Smooth muscle cell (in vitro differentiated cells): Measurements from ENCODE around the gene PDGFB. TPM values are rescaled to one million over a fixed set of nuclear protein-coding genes. Genes with fewer than 3 reads are reported as not detected.

Experiments used
- DNase-seq: peaks from one replicate; lab custom pipeline; 2025; ENCODE audit not compliant: unreplicated experiment; lab: John Stamatoyannopoulos, UW
- H2AFZ ChIP-seq: fragments of 200-600 bp; sonication (generic); 2 replicates; pipeline ENCODE4 v1.6.0; 2016; ENCODE audit warnings: antibody characterized with exemption, low read depth, mild to moderate bottlenecking
- H3F3A ChIP-seq: fragments of 200-600 bp; sonication (generic); 2 replicates; pipeline ENCODE4 v1.6.0; 2017; ENCODE audit warnings: antibody characterized with exemption, low read depth
- H3K27ac ChIP-seq: fragments of 200-600 bp; sonication (generic); 2 replicates; pipeline ENCODE4 v1.5.1; 2016; ENCODE audit warnings: low read depth, mild to moderate bottlenecking
- H3K27me3 ChIP-seq: fragments of 200-600 bp; sonication (generic); 2 replicates; pipeline ENCODE4 v1.6.1; 2016; ENCODE audit warnings: low read depth, mild to moderate bottlenecking
- H3K36me3 ChIP-seq: fragments of 200-600 bp; sonication (generic); 2 replicates; pipeline ENCODE4 v1.5.1; 2016; ENCODE audit warnings: low read depth
- H3K4me1 ChIP-seq: fragments of 200-600 bp; sonication (generic); 2 replicates; pipeline ENCODE4 v1.5.1; 2016; ENCODE audit warnings: low read depth
- H3K4me2 ChIP-seq: fragments of 200-600 bp; sonication (generic); 2 replicates; pipeline ENCODE4 v1.6.0; 2016; ENCODE audit warnings: mild to moderate bottlenecking
- H3K4me3 ChIP-seq: fragments of 200-600 bp; sonication (generic); 2 replicates; pipeline ENCODE4 v1.5.1; 2016; ENCODE audit warnings: mild to moderate bottlenecking
- H3K79me2 ChIP-seq: fragments of 200-600 bp; sonication (generic); 2 replicates; pipeline ENCODE4 v1.6.0; 2016; ENCODE audit warnings: low read depth, mild to moderate bottlenecking
- H3K9ac ChIP-seq: fragments of 200-600 bp; sonication (generic); 2 replicates; pipeline ENCODE4 v1.6.0; 2016; ENCODE audit warnings: low read depth
- H3K9me3 ChIP-seq: fragments of 200-600 bp; sonication (generic); replicated peaks from 2 replicates; pipeline ENCODE4 v1.5.1; 2016; ENCODE audit warnings: low read depth
- H4K20me1 ChIP-seq: fragments of 200-600 bp; sonication (generic); 2 replicates; pipeline ENCODE4 v1.6.0; 2016; ENCODE audit warnings: low read depth
- CTCF ChIP-seq: fragments of 200-600 bp; sonication (generic); IDR thresholded peaks from 2 replicates; pipeline ENCODE4 v1.5.1; 2017; ENCODE audit warnings: borderline replicate concordance, mild to moderate bottlenecking, antibody characterized with exemption; ENCODE audit not compliant: insufficient read depth, poor library complexity, severe bottlenecking
- WGBS: methylation state at CpG from one replicate; pipeline ENCODE4 v1.1.7; 2016; ENCODE audit warnings: low lambda C conversion rate; 5-methylcytosine and 5-hydroxymethylcytosine counted together
- polyA plus RNA-seq: library from polyadenylated mRNA; unstranded; fragments of >200 nt; fragmentation: Nextera tagmentation; extraction: Ambion mirVana; gene quantifications from 2 replicates; pipeline ENCODE4 v1.2.1, GENCODE V29; 2016
- total RNA-seq: library from RNA; depleted of rRNA; stranded (reverse); fragments of >200 nt; gene quantifications from 2 replicates; pipeline ENCODE4 v1.2.3, GENCODE V29; 2014

The PDGFB gene
- total and polyA plus RNA-seq, 2 experiments from 2014 or later = 0.31 to 2.1 TPM

- Histone ChIP-seq H3K27me3 (no peaks in the 10 kb centered on the region), H3K4me2 (no peak overlapping the region), H3K79me2 (no peaks in the 10 kb centered on the region), H3K36me3 (no peaks in the 10 kb centered on the region), H3K9me3 (no peaks in the 10 kb centered on the region), H3F3A (peaks cover 4% of the 10 kb centered on the region), H3K4me3 (no peak overlapping the region), H3K27ac (no peak overlapping the region), H4K20me1 (no peaks in the 10 kb centered on the region), H3K4me1 (peaks cover 6% of the 10 kb centered on the region), H2AFZ (no peak overlapping the region), H3K9ac (no peak overlapping the region)
- WGBS = 89% methylated on average over 11 of the region's 14 CpGs
- no peak for TF ChIP-seq CTCF
- no peak for DNase-seq
Measured at GRCh38 chr22:39254122-39254521, 9.3 kb upstream of the PDGFB start.

DNA sequence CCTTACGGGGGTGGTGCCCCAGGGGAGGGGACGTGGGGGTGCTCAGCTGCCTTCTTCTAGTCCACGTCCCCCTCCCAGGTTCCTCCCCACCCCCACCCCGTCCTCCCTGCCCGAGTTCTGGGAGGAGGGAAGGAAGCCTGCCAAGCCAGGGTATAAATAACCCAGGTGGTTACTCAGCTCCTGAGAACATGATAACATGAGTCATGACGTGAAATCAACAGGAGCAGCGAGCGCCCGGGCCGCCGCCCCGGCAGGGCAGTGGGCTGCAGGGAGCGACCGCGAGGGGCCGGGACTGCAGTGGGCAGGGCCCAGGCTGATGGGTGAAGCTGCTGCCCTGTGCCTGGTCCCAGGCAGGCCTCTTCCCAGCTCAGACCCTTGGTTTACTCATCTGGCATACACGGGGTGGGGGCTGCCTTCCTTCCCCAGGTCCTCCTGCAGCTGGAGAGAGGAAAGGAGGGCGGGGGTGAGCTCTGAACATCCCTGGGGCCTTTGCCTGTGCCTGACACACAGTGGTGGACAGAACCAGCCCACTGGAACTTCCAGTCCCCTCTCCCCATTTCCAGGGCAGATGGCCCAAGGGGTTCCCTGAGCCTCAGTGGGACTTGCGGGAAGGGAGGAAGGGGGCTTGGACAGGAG lies 8.8 kb upstream of the PDGFB start:
- no peaks in the 10 kb centered on the region for H4K20me1 ChIP-seq
- H3K36me3 ChIP-seq = no peaks in the 10 kb centered on the region
- peaks cover 6% of the 10 kb centered on the region for H3K4me1 ChIP-seq
- H3K27me3 ChIP-seq = no peaks in the 10 kb centered on the region
- peak overlapping the region; percentile 22 for H3K27ac ChIP-seq
- H3K4me2 ChIP-seq = peak overlapping the region; percentile 34
- no peaks in the 10 kb centered on the region for H3K9me3 ChIP-seq
- H2AFZ ChIP-seq = no peak overlapping the region
- TF ChIP-seq CTCF = no peak
- DNase-seq = no peak
- peaks cover 4% of the 10 kb centered on the region for H3F3A ChIP-seq
- WGBS = 29% methylated on average over 14 of the region's 19 CpGs
- no peak overlapping the region for H3K9ac ChIP-seq
- H3K4me3 ChIP-seq = no peak overlapping the region
- no peaks in the 10 kb centered on the region for H3K79me2 ChIP-seq

DNA sequence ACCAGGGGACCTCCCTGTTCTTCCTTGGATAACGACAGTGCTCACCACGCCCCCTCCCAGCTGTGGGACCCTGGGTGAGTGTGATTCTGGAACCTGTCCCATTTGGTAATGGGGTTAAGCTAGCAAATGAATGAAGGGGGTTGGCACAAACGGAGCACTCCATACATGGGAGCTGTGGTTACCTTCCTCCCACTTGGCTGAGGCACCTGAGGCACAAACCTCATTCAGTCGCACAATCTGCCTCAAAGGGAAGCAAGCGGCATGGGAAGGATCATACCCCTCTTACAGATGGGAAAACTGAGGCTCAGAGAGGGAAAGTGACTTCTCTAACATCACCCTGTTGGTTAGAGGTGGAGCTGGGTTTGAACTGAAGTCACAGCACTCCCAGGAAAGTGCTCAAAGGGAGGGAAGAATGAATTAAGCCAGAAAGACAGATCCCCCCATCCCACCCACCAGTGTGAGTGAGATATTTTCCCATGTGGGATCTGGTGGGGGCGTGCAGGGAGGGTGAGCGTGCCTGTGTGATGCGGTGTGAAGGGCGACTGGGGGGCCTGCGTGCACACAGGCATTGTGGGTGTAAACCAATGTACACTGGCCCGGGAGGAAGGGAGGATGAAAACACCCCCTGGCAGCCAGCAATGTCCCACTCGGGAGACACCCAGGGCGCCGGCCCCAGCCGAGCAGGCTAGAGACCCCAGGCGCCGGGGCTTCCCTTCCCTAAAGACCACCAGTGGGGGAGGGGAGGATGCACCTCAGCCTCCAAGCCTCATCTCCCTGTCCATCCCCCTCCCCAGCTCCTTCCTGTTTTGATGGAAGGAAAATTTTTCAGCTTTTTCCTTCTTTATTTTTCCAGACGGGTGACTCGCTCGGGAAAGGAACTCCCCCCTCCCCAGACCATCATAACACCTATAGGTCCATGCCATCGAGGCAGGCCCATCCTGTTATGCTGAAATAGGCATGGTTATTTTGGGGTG lies 8.0 kb upstream of the PDGFB start:
- no peak overlapping the region for H3K4me3 ChIP-seq
- DNase-seq = no peak
- H3K4me1 ChIP-seq = peaks cover 6% of the 10 kb centered on the region
- H3F3A ChIP-seq = peaks cover 4% of the 10 kb centered on the region
- no peak overlapping the region for H3K9ac ChIP-seq
- H3K4me2 ChIP-seq = peak overlapping the region; percentile 34
- H3K27me3 ChIP-seq = no peaks in the 10 kb centered on the region
- no peak overlapping the region for H3K27ac ChIP-seq
- no peaks in the 10 kb centered on the region for H4K20me1 ChIP-seq
- no peak overlapping the region for H2AFZ ChIP-seq
- H3K79me2 ChIP-seq = no peaks in the 10 kb centered on the region
- H3K9me3 ChIP-seq = no peaks in the 10 kb centered on the region
- WGBS = 42% methylated on average over 21 of the region's 21 CpGs
- H3K36me3 ChIP-seq = no peaks in the 10 kb centered on the region
- TF ChIP-seq CTCF = no peak
